CD14-positive monocyte (primary cell): ENCODE data around the gene DRAP1. TPM values are rescaled to one million over a fixed set of nuclear protein-coding genes. Genes with fewer than 3 reads are reported as not detected.

ENCODE experiments used
- DNase-seq, 3 donors: peaks; one replicate each; pipeline ENCODE4 v3.0.0-alpha.2; 2011 to 2022
- H2AFZ ChIP-seq: 2 replicates; pipeline ENCODE4 v1.6.0; 2012; ENCODE audit warnings: mild to moderate bottlenecking, low read depth, low read length, inconsistent platforms; ENCODE audit not compliant: insufficient read depth, poor library complexity, severe bottlenecking
- H3K27ac ChIP-seq, 2 donors: 1 replicate in 1 of 2; 2 replicates in 1 of 2; pipeline ENCODE4 v1.5.1; 2012 to 2013; ENCODE audit warnings: low read length in 2 of 2, control low read depth in 1 of 2, inconsistent platforms in 1 of 2, low read depth in 1 of 2, mild to moderate bottlenecking in 1 of 2
- H3K27me3 ChIP-seq, 2 donors: one replicate each; pipeline versions ENCODE4 v1.6.0 to v1.6.1; 2011 to 2013; ENCODE audit warnings: low read length in 2 of 2; ENCODE audit not compliant: control insufficient read depth in 2 of 2, insufficient read depth in 2 of 2
- H3K36me3 ChIP-seq, 2 donors: replicated peaks in 1 of 2; 1 replicate in 1 of 2; 2 replicates in 1 of 2; pipeline versions ENCODE4 v1.5.1 to v1.6.1; 2012 to 2013; ENCODE audit warnings: low read length in 2 of 2, control low read depth in 1 of 2, inconsistent platforms in 1 of 2, mild to moderate bottlenecking in 1 of 2; ENCODE audit not compliant: insufficient read depth in 2 of 2, control insufficient read depth in 1 of 2
- H3K4me1 ChIP-seq, 2 donors: 1 replicate in 1 of 2; 2 replicates in 1 of 2; pipeline versions ENCODE4 v1.5.1 to v1.6.1; 2012 to 2013; ENCODE audit warnings: low read length in 2 of 2, control low read depth in 1 of 2, inconsistent platforms in 1 of 2, mild to moderate bottlenecking in 1 of 2, moderate library complexity in 1 of 2; ENCODE audit not compliant: insufficient read depth in 2 of 2, control insufficient read depth in 1 of 2
- H3K4me2 ChIP-seq: replicated peaks from 2 replicates; pipeline ENCODE3; 2012; ENCODE audit warnings: low read length, moderate library complexity, mild to moderate bottlenecking; ENCODE audit not compliant: poor library complexity, severe bottlenecking; ENCODE audit errors: extremely low read depth
- H3K4me3 ChIP-seq, 3 experiments: fragments of 200-600 bp in 1 of 3; sonication (generic) in 1 of 3; replicated peaks in 1 of 3; 1 replicate in 2 of 3; 2 replicates in 1 of 3; pipeline ENCODE4 v1.5.1; 2011 to 2013; ENCODE audit warnings: low read length in 3 of 3, mild to moderate bottlenecking in 3 of 3, control low read depth in 2 of 3, low read depth in 2 of 3, inconsistent platforms in 1 of 3, moderate library complexity in 1 of 3
- H3K79me2 ChIP-seq: 2 replicates; pipeline ENCODE4 v1.6.0; 2012; ENCODE audit warnings: mild to moderate bottlenecking, control low read depth, inconsistent platforms, low read length, moderate library complexity; ENCODE audit not compliant: insufficient read depth
- H3K9ac ChIP-seq: 2 replicates; pipeline ENCODE4 v1.6.0; 2017; ENCODE audit warnings: low read length, mild to moderate bottlenecking; ENCODE audit not compliant: insufficient read depth, poor library complexity, severe bottlenecking
- H3K9me3 ChIP-seq, 2 donors: replicated peaks in 1 of 2; 1 replicate in 1 of 2; 2 replicates in 1 of 2; pipeline versions ENCODE4 v1.5.1 to v1.6.1; 2012 to 2013; ENCODE audit warnings: low read length in 2 of 2, control low read depth in 1 of 2; ENCODE audit not compliant: control insufficient read depth in 1 of 2, insufficient read depth in 1 of 2
- H4K20me1 ChIP-seq: 2 replicates; pipeline ENCODE4 v1.6.0; 2012; ENCODE audit warnings: mild to moderate bottlenecking, low read length, control low read depth, moderate library complexity; ENCODE audit not compliant: insufficient read depth
- H3K27ac Mint-ChIP-seq, 7 donors: one replicate each; pipeline ENCODE4 v1.8.0; 2020; ENCODE audit warnings: mild to moderate bottlenecking in 7 of 7, mixed read lengths in 7 of 7, moderate library complexity in 6 of 7, inconsistent platforms in 2 of 7
- H3K27me3 Mint-ChIP-seq, 3 donors: one replicate each; pipeline ENCODE4 v1.8.0; 2021 to 2022; ENCODE audit warnings: low read depth in 3 of 3, mild to moderate bottlenecking in 3 of 3, mixed read lengths in 3 of 3, moderate library complexity in 3 of 3, inconsistent platforms in 1 of 3
- H3K36me3 Mint-ChIP-seq, 2 donors: one replicate each; pipeline ENCODE4 v1.8.0; 2020; ENCODE audit warnings: mixed read lengths in 2 of 2, inconsistent platforms in 1 of 2, mild to moderate bottlenecking in 1 of 2
- H3K4me1 Mint-ChIP-seq: one replicate; pipeline ENCODE4 v1.8.0; 2020; ENCODE audit warnings: mild to moderate bottlenecking, mixed read lengths
- H3K4me3 Mint-ChIP-seq, 2 donors: one replicate each; pipeline ENCODE4 v1.8.0; 2020; ENCODE audit warnings: mild to moderate bottlenecking in 2 of 2, mixed read lengths in 2 of 2, moderate library complexity in 1 of 2
- H3K9me3 Mint-ChIP-seq, 7 donors: one replicate each; pipeline ENCODE4 v1.8.0; 2020 to 2022; ENCODE audit warnings: mixed read lengths in 7 of 7, mild to moderate bottlenecking in 6 of 7, moderate library complexity in 6 of 7, inconsistent platforms in 2 of 7
- CTCF ChIP-seq: fragments of 200-600 bp; IDR thresholded peaks from one replicate; pipeline ENCODE4 v1.8.0; 2022; ENCODE audit warnings: antibody characterized with exemption, mild to moderate bottlenecking
- WGBS: methylation state at CpG from one replicate; pipeline ENCODE4 v1.1.5; 2013; ENCODE audit warnings: missing lambda C conversion rate; ENCODE audit not compliant: insufficient coverage; 5-methylcytosine and 5-hydroxymethylcytosine counted together
- intact Hi-C, 2 donors: fragments of 100-400 bp; cut with micrococcal nuclease; formaldehyde crosslinking; loops; one replicate each; pipeline versions ENCODE4 v1.15.0 to v1.15.1; 2023
- polyA plus RNA-seq, 3 donors: library from polyadenylated mRNA; depleted of rRNA in 1 of 3; unstranded in 2 of 3; stranded (reverse) in 1 of 3; fragments of 300-500 nt in 2 of 3; fragments of >200 nt in 1 of 3; fragmentation: Illumina TruSeq in 2 of 3; gene quantifications; 1 replicate in 2 of 3; 2 replicates in 1 of 3; pipeline ENCODE4 v1.2.3, GENCODE V29; 2012 to 2021

The DRAP1 gene
- polyA plus RNA-seq, 3 donors, result 68.3 to 97.2 (median 72.1) TPM

- Histone ChIP-seq H3K79me2 (no peaks in the 10 kb centered on the region), H3K27me3 (no peaks in the 10 kb centered on the region), H2AFZ (no peak overlapping the region), H3K4me1 (peaks cover 17 to 21% of the 10 kb centered on the region in 2 donors), H3K4me3 (no peak overlapping the region), H3K4me2 (no peak overlapping the region), H3K36me3 (no peaks in the 10 kb centered on the region), H3K27ac (no peak overlapping the region), H3K9me3 (no peaks in the 10 kb centered on the region), H4K20me1 (peaks cover 5% of the 10 kb centered on the region), H3K9ac (no peak overlapping the region)
- Mint-ChIP-seq H3K27ac (peak overlapping the region in 1 of 7 donors; percentile 43), H3K36me3 (no peaks in the 10 kb centered on the region), H3K4me1 (peaks cover 11% of the 10 kb centered on the region), H3K4me3 (no peak overlapping the region), H3K9me3 (no peaks in the 10 kb centered on the region), H3K27me3 (peaks cover 0 to 10% (median 4%) of the 10 kb centered on the region in 3 donors)
- intact Hi-C loops, result no loop called here
- no peak for TF ChIP-seq CTCF
- no peak for DNase-seq
- WGBS, result 84% methylated on average over 8 of the region's 8 CpGs
Observed at GRCh38 chr11:65903715-65904114, 15.5 kb upstream of the DRAP1 start.

DNA sequence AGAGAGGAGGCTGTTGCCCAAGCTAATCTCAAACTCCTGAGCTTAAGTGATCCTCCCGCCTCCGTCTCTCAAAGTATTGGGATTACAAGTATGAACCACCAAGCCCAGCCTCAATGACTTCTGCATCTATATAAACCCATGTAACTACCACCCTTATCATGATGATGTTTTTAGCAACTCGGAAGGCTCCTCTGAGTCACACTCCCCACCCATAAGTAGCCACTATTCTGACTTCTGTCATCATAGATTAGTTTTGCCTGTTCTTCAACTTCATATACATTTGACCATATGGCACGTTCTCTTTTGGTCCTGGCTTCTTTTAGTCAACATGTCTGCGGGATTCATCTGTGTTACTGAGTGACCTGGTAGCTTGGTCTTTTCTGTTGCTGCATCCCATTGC lies 12.6 kb upstream of the DRAP1 start:
- no peak for TF ChIP-seq CTCF
- Mint-ChIP-seq H3K27me3 (peaks cover 0 to 13% (median 8%) of the 10 kb centered on the region in 3 donors), H3K27ac (no peak overlapping the region), H3K9me3 (no peaks in the 10 kb centered on the region), H3K4me3 (no peak overlapping the region), H3K4me1 (peaks cover 6% of the 10 kb centered on the region), H3K36me3 (no peaks in the 10 kb centered on the region)
- Histone ChIP-seq H3K4me1 (peaks cover 3 to 4% of the 10 kb centered on the region in 2 donors), H3K4me2 (no peak overlapping the region), H3K9me3 (no peaks in the 10 kb centered on the region), H3K4me3 (no peak overlapping the region), H4K20me1 (no peaks in the 10 kb centered on the region), H3K27ac (no peak overlapping the region), H2AFZ (no peak overlapping the region), H3K36me3 (no peaks in the 10 kb centered on the region), H3K79me2 (no peaks in the 10 kb centered on the region), H3K27me3 (no peaks in the 10 kb centered on the region), H3K9ac (no peak overlapping the region)
- no peak for DNase-seq
- intact Hi-C loops, result no loop called here
- WGBS, result 100% methylated on average over 2 of the region's 5 CpGs
